SU-DHL-6 (cell line): ENCODE data around the gene PCDH18.
"Not testable (repeated sequence)": the region's sequence is repeated elsewhere in the genome, so short reads cannot be mapped to it uniquely, and the experiment has no call there.

Experiments used
- H2AFZ ChIP-seq: fragments of 200-600 bp; sonication (generic); 2 replicates; pipeline ENCODE4 v1.6.1; 2014; ENCODE audit warnings: low read depth, mild to moderate bottlenecking, moderate library complexity, mixed read lengths, antibody characterized with exemption, low read length; ENCODE audit not compliant: severe bottlenecking
- H3F3A ChIP-seq: fragments of 200-600 bp; shearing (Covaris generic); 2 replicates; pipeline ENCODE4 v1.6.0; 2016; ENCODE audit warnings: antibody characterized with exemption, mild to moderate bottlenecking; ENCODE audit not compliant: insufficient read depth
- H3K27ac ChIP-seq: fragments of 200-600 bp; sonication (generic); 2 replicates; pipeline ENCODE4 v1.5.1; 2016; ENCODE audit warnings: low read depth, mild to moderate bottlenecking, low read length, moderate library complexity, mixed read lengths
- H3K27me3 ChIP-seq: fragments of 200-600 bp; sonication (generic), shearing (Covaris generic); 2 replicates; pipeline ENCODE4 v1.6.0; 2014; ENCODE audit warnings: mild to moderate bottlenecking, low read length
- H3K36me3 ChIP-seq: fragments of 200-600 bp; sonication (generic); 2 replicates; pipeline ENCODE4 v1.6.1; 2014; ENCODE audit warnings: mild to moderate bottlenecking, low read length, mixed read lengths
- H3K4me2 ChIP-seq: fragments of 300-600, 200-600 bp; shearing (Covaris generic), sonication (generic); 2 replicates; pipeline ENCODE4 v1.6.0; 2014; ENCODE audit warnings: low read length, low read depth, mild to moderate bottlenecking; ENCODE audit not compliant: poor library complexity, severe bottlenecking
- H3K4me3 ChIP-seq: fragments of 200-600 bp; sonication (generic); 2 replicates; pipeline ENCODE4 v1.5.1; 2014; ENCODE audit warnings: antibody characterized with exemption, low read length, mild to moderate bottlenecking, mixed read lengths; ENCODE audit not compliant: insufficient read depth, poor library complexity, severe bottlenecking
- H3K79me2 ChIP-seq: fragments of 200-600 bp; sonication (generic); 2 replicates; pipeline ENCODE4 v1.6.1; 2014; ENCODE audit warnings: mild to moderate bottlenecking, low read length, moderate library complexity; ENCODE audit not compliant: insufficient read depth
- H3K9ac ChIP-seq: fragments of 200-600 bp; sonication (generic); 2 replicates; pipeline ENCODE4 v1.7.0; 2014; ENCODE audit warnings: mild to moderate bottlenecking, low read length
- H3K9me2 ChIP-seq: fragments of 200-600 bp; sonication (generic); replicated peaks from 2 replicates; pipeline ENCODE4 v1.6.1; 2014; ENCODE audit warnings: low read length; ENCODE audit not compliant: insufficient read depth
- H3K9me3 ChIP-seq: fragments of 200-600 bp; sonication (generic); 2 replicates; pipeline ENCODE4 v1.6.1; 2014; ENCODE audit warnings: low read length, mixed read lengths; ENCODE audit not compliant: insufficient read depth
- H4K20me1 ChIP-seq: fragments of 200-600 bp; sonication (generic); 2 replicates; pipeline ENCODE4 v1.6.1; 2014; ENCODE audit warnings: low read depth, mild to moderate bottlenecking, antibody characterized with exemption, low read length, moderate library complexity, mixed read lengths
- EZH2phosphoT487 ChIP-seq: fragments of 200-600 bp; sonication (generic), shearing (Covaris generic); conservative IDR thresholded peaks from 2 replicates; pipeline ENCODE4 v1.6.1; 2018; ENCODE audit warnings: mild to moderate bottlenecking, antibody characterized with exemption, low read length, moderate library complexity, mixed read lengths
- TF ChIP-seq, protein P1 (sequence below): fragments of 200-600 bp; sonication (generic); IDR thresholded peaks from one replicate; pipeline ENCODE4 v1.5.1; 2017; ENCODE audit warnings: antibody characterized with exemption, mild to moderate bottlenecking, low read length, moderate library complexity; ENCODE audit not compliant: insufficient read depth, poor library complexity, severe bottlenecking

PCDH18 gene

DNA sequence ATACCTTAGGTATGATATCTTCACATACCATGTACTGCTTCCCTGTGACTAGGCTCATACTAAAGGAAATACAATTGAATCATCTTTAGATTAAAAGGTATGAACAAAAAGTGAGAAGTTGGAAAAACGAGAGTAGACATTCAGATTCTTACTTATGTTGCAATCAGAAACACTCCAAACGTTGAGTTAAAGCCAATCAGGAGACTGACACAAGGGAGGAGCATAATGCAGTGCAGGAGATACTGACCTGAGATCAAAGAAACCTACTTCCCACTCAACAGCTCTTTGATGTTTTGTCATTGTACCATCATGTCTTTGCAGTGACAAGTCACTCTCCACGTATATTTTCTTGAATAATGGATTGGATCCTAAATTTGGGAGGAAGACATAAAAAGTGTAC, 8.9 kb upstream of the PCDH18 start:
- Histone ChIP-seq H3K36me3 (no peaks in the 10 kb centered on the region), H3K9ac (no peak overlapping the region), H2AFZ (no peak overlapping the region), H4K20me1 (no peaks in the 10 kb centered on the region), H3K79me2 (no peaks in the 10 kb centered on the region), H3K9me2 (no peaks in the 10 kb centered on the region), H3F3A (no peaks in the 10 kb centered on the region), H3K9me3 (no peaks in the 10 kb centered on the region), H3K4me3 (no peak overlapping the region), H3K27ac (no peak overlapping the region), H3K27me3 (no peaks in the 10 kb centered on the region), H3K4me2 (no peak overlapping the region)
- no peak for TF ChIP-seq EZH2phosphoT487
- TF ChIP-seq, protein P1, sequence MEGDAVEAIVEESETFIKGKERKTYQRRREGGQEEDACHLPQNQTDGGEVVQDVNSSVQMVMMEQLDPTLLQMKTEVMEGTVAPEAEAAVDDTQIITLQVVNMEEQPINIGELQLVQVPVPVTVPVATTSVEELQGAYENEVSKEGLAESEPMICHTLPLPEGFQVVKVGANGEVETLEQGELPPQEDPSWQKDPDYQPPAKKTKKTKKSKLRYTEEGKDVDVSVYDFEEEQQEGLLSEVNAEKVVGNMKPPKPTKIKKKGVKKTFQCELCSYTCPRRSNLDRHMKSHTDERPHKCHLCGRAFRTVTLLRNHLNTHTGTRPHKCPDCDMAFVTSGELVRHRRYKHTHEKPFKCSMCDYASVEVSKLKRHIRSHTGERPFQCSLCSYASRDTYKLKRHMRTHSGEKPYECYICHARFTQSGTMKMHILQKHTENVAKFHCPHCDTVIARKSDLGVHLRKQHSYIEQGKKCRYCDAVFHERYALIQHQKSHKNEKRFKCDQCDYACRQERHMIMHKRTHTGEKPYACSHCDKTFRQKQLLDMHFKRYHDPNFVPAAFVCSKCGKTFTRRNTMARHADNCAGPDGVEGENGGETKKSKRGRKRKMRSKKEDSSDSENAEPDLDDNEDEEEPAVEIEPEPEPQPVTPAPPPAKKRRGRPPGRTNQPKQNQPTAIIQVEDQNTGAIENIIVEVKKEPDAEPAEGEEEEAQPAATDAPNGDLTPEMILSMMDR = no peak

- Histone ChIP-seq H4K20me1 (no peaks in the 10 kb centered on the region), H3F3A (no peaks in the 10 kb centered on the region), H3K27ac (no peak overlapping the region), H2AFZ (no peak overlapping the region), H3K79me2 (no peaks in the 10 kb centered on the region), H3K36me3 (no peaks in the 10 kb centered on the region), H3K4me3 (no peak overlapping the region), H3K4me2 (no peak overlapping the region), H3K27me3 (no peaks in the 10 kb centered on the region), H3K9me3 (no peaks in the 10 kb centered on the region), H3K9ac (no peak overlapping the region), H3K9me2 (no peaks in the 10 kb centered on the region)
- no peak for TF ChIP-seq EZH2phosphoT487
- TF ChIP-seq, protein P1 = no peak
Observed at GRCh38 chr4:137540356-137540755, 8.1 kb upstream of the PCDH18 start.

- Histone ChIP-seq H4K20me1 (no peaks in the 10 kb centered on the region), H3K27me3 (no peaks in the 10 kb centered on the region), H3K4me2 (no peak overlapping the region), H3K79me2 (no peaks in the 10 kb centered on the region), H2AFZ (no peak overlapping the region), H3K9me2 (no peaks in the 10 kb centered on the region), H3K4me3 (no peak overlapping the region), H3K27ac (no peak overlapping the region), H3K9ac (no peak overlapping the region), H3K9me3 (no peaks in the 10 kb centered on the region), H3F3A (no peaks in the 10 kb centered on the region), H3K36me3 (no peaks in the 10 kb centered on the region)
- TF ChIP-seq, protein P1 = no peak
- TF ChIP-seq EZH2phosphoT487 = no peak
Observed at GRCh38 chr4:137538526-137538925, 6.2 kb upstream of the PCDH18 start.

DNA sequence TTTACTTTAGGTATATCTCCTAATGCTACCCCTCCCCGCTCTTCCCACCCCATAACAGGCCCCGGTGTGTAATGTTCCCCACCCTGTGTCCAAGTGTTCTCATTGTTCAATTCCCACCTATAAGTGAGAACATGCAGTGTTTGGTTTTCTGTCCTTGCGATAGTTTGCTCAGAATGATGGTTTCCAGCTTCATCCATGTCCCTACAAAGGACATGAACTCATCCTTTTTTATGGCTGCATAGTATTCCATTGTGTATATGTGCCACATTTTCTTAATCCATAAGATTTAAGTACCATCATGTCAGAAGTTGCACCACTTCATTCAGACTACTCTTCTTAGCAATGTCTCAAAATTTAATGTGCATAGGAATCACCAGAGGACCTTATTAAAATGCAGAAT, 5.5 kb upstream of the PCDH18 start:
- H3K9me2 ChIP-seq, H4K20me1 ChIP-seq, H3K4me2 ChIP-seq, H3K79me2 ChIP-seq, H3K27me3 ChIP-seq, H3K27ac ChIP-seq, H3K36me3 ChIP-seq, H3K9ac ChIP-seq, H3F3A ChIP-seq, H3K9me3 ChIP-seq, H2AFZ ChIP-seq, H3K4me3 ChIP-seq: not testable (repeated sequence)
